MG63 (cell line): Measurements from ENCODE around the gene GAGE12J. TPM values are rescaled to one million over a fixed set of nuclear protein-coding genes. Genes with fewer than 3 reads are reported as not detected.
"Not testable (repeated sequence)": the region's sequence is repeated elsewhere in the genome, so short reads cannot be mapped to it uniquely, and the experiment has no call there.

Source experiments
- DNase-seq: peaks from one replicate; pipeline ENCODE4 v3.0.0-alpha.2; 2020
- H3K27me3 ChIP-seq: fragments of 250-450 bp; sonication (Bioruptor Pico); 2 replicates; pipeline ENCODE4 v1.5.1; 2020; ENCODE audit warnings: mild to moderate bottlenecking, moderate library complexity
- H3K36me3 ChIP-seq: fragments of 250-450 bp; sonication (Bioruptor Pico); 2 replicates; pipeline ENCODE4 v1.5.1; 2020; ENCODE audit warnings: mild to moderate bottlenecking, moderate library complexity
- H3K4me3 ChIP-seq: fragments of 250-450 bp; sonication (Bioruptor Pico); 2 replicates; pipeline ENCODE4 v1.5.1; 2020; ENCODE audit warnings: mild to moderate bottlenecking, moderate library complexity
- H3K9me3 ChIP-seq: fragments of 250-450 bp; sonication (Bioruptor Pico); 2 replicates; pipeline ENCODE4 v1.5.1; 2020; ENCODE audit warnings: mild to moderate bottlenecking, moderate library complexity
- total RNA-seq: library from RNA; depleted of rRNA; stranded (reverse); fragments of >200 nt; shearing (Covaris generic); gene quantifications from 2 replicates; pipeline ENCODE4 v1.2.3, GENCODE V29; 2014; ENCODE audit warnings: low replicate concordance; rRNA removed

Gene GAGE12J
- not detected in 2 replicates for total RNA-seq

- H3K36me3 ChIP-seq, H3K27me3 ChIP-seq, DNase-seq, H3K4me3 ChIP-seq, H3K9me3 ChIP-seq: not testable (repeated sequence)
These were observed at the start of gene GAGE12J for GRCh38 chrX:49321737-49322136. TSS of gene GAGE12J (plus strand) at chrX:49322037. CDS start at chrX:49323194, 1,157 bp downstream.

- Histone ChIP-seq H3K4me3 (no peak overlapping the region), H3K9me3 (no peaks in the 10 kb centered on the region), H3K36me3 (peaks cover 3% of the 10 kb centered on the region; the same call in 1 of the 2 replicates), H3K27me3 (no peaks in the 10 kb centered on the region)
- no peak for DNase-seq
These were observed 49.4 kb upstream of the GAGE12J start for GRCh38 chrX:49272421-49272820.

GRCh38 chrX:49273181-49273727 is 48.6 kb upstream of the GAGE12J start:
- Histone ChIP-seq H3K36me3 (peaks cover 3% of the 10 kb centered on the region; the same call in 1 of the 2 replicates), H3K9me3 (no peaks in the 10 kb centered on the region), H3K27me3 (no peaks in the 10 kb centered on the region), H3K4me3 (no peak overlapping the region)
- no peak for DNase-seq

GRCh38 chrX:49276207-49276606 is 45.6 kb upstream of the GAGE12J start:
- Histone ChIP-seq H3K27me3 (no peaks in the 10 kb centered on the region), H3K9me3 (no peaks in the 10 kb centered on the region), H3K4me3 (no peak overlapping the region), H3K36me3 (no peaks in the 10 kb centered on the region)
- DNase-seq: no peak

GRCh38 chrX:49276671-49277534 is 44.9 kb upstream of the GAGE12J start:
- H3K4me3 ChIP-seq: no peak overlapping the region
- H3K27me3 ChIP-seq: no peaks in the 10 kb centered on the region
- H3K9me3 ChIP-seq: no peaks in the 10 kb centered on the region
- H3K36me3 ChIP-seq: no peaks in the 10 kb centered on the region
- no peak for DNase-seq

GRCh38 chrX:49277535-49277830 is 44.4 kb upstream of the GAGE12J start:
- Histone ChIP-seq H3K27me3 (no peaks in the 10 kb centered on the region), H3K36me3 (no peaks in the 10 kb centered on the region), H3K9me3 (no peaks in the 10 kb centered on the region), H3K4me3 (no peak overlapping the region)
- no peak for DNase-seq

GRCh38 chrX:49278081-49278480 is 43.8 kb upstream of the GAGE12J start:
- H3K9me3 ChIP-seq: no peaks in the 10 kb centered on the region
- no peak for DNase-seq
- no peaks in the 10 kb centered on the region for H3K27me3 ChIP-seq
- no peak overlapping the region for H3K4me3 ChIP-seq
- H3K36me3 ChIP-seq: no peaks in the 10 kb centered on the region

- H3K4me3 ChIP-seq: no peak overlapping the region
- no peaks in the 10 kb centered on the region for H3K27me3 ChIP-seq
- H3K9me3 ChIP-seq: no peaks in the 10 kb centered on the region
- DNase-seq: no peak
- no peaks in the 10 kb centered on the region for H3K36me3 ChIP-seq
These were observed 39.2 kb upstream of the GAGE12J start for GRCh38 chrX:49282647-49283011.

- no peaks in the 10 kb centered on the region for H3K27me3 ChIP-seq
- H3K4me3 ChIP-seq: no peak overlapping the region
- H3K9me3 ChIP-seq: no peaks in the 10 kb centered on the region
These were observed 37.6 kb upstream of the GAGE12J start for GRCh38 chrX:49284212-49284611.

GRCh38 chrX:49286136-49286535 is 35.7 kb upstream of the GAGE12J start:
- H3K27me3 ChIP-seq: no peaks in the 10 kb centered on the region
- H3K36me3 ChIP-seq: no peaks in the 10 kb centered on the region
- H3K4me3 ChIP-seq: no peak overlapping the region
- no peak for DNase-seq
- no peaks in the 10 kb centered on the region for H3K9me3 ChIP-seq

More at GRCh38 chrX:49284212-49284611, 37.6 kb upstream of the GAGE12J start:
- no peak for DNase-seq
- H3K36me3 ChIP-seq: no peaks in the 10 kb centered on the region

- no peak for DNase-seq
- H3K4me3 ChIP-seq: no peak overlapping the region
- H3K9me3 ChIP-seq: no peaks in the 10 kb centered on the region
- no peaks in the 10 kb centered on the region for H3K27me3 ChIP-seq
- H3K36me3 ChIP-seq: no peaks in the 10 kb centered on the region
These were observed 35.3 kb upstream of the GAGE12J start for GRCh38 chrX:49286581-49286980.

GRCh38 chrX:49287665-49288064 is 34.2 kb upstream of the GAGE12J start:
- no peaks in the 10 kb centered on the region for H3K27me3 ChIP-seq

GRCh38 chrX:49290215-49290614 is 31.6 kb upstream of the GAGE12J start:
- no peaks in the 10 kb centered on the region for H3K27me3 ChIP-seq
- H3K9me3 ChIP-seq: no peaks in the 10 kb centered on the region
- no peak overlapping the region for H3K4me3 ChIP-seq
- no peaks in the 10 kb centered on the region for H3K36me3 ChIP-seq
- DNase-seq: no peak

More at GRCh38 chrX:49287665-49288064, 34.2 kb upstream of the GAGE12J start:
- Histone ChIP-seq H3K9me3 (no peaks in the 10 kb centered on the region), H3K4me3 (no peak overlapping the region), H3K36me3 (no peaks in the 10 kb centered on the region)
- DNase-seq: no peak

GRCh38 chrX:49291615-49292337 is 30.1 kb upstream of the GAGE12J start:
- Histone ChIP-seq H3K4me3 (no peak overlapping the region), H3K36me3 (no peaks in the 10 kb centered on the region), H3K27me3 (no peaks in the 10 kb centered on the region), H3K9me3 (no peaks in the 10 kb centered on the region)
- peak; percentile 17 for DNase-seq

GRCh38 chrX:49292400-49293362 is 29.2 kb upstream of the GAGE12J start:
- Histone ChIP-seq H3K27me3 (no peaks in the 10 kb centered on the region), H3K36me3 (no peaks in the 10 kb centered on the region), H3K9me3 (no peaks in the 10 kb centered on the region), H3K4me3 (no peak overlapping the region)
- no peak for DNase-seq

- H3K27me3 ChIP-seq, H3K36me3 ChIP-seq, H3K4me3 ChIP-seq: not testable (repeated sequence)
These were observed 22.5 kb upstream of the GAGE12J start for GRCh38 chrX:49299293-49299692.

More at GRCh38 chrX:49299293-49299692, 22.5 kb upstream of the GAGE12J start:
- not testable (repeated sequence) for DNase-seq, H3K9me3 ChIP-seq
